Neuron (in vitro differentiated cells): ENCODE measurements around the gene AP4E1.
"Not testable (repeated sequence)": the region's sequence is repeated elsewhere in the genome, so short reads cannot be mapped to it uniquely, and the experiment has no call there.

Experiments
- H2AFZ ChIP-seq: one replicate; pipeline ENCODE4 v1.6.1; 2013; ENCODE audit warnings: low read depth, mild to moderate bottlenecking, inconsistent platforms, low read length, moderate library complexity
- H3K27me3 ChIP-seq: one replicate; pipeline ENCODE4 v1.6.1; 2013; ENCODE audit warnings: low read length; ENCODE audit not compliant: insufficient read depth
- H3K36me3 ChIP-seq: one replicate; pipeline ENCODE4 v1.6.1; 2013; ENCODE audit warnings: low read length; ENCODE audit not compliant: insufficient read depth
- H3K4me1 ChIP-seq: one replicate; pipeline ENCODE4 v1.6.1; 2013; ENCODE audit warnings: low read length; ENCODE audit not compliant: insufficient read depth
- H3K4me3 ChIP-seq: 2 replicates; pipeline ENCODE4 v1.5.1; 2013; ENCODE audit warnings: mild to moderate bottlenecking, low read length, moderate library complexity
- H3K9me3 ChIP-seq: one replicate; pipeline ENCODE4 v1.6.1; 2013; ENCODE audit warnings: low read length

AP4E1 gene

DNA sequence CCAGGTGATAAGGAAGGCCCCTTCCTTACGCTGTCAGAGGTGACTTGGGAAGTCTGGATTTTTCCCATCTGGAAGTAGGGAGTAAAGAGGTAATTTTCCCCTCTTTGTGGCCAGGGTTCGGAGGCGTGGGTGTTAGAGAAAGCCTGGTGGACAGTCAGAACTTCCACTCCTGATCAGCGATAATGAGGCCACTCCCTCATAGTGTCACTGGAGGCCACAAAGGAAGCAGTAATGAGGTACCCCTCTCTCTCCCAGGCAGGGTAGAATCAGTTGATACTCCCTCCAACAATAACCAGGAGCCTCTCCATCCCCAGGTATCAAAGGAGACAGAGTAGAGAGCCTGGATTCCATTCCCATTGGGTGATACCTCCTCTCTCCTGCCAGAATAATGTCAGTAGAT, 30.0 kb downstream of the AP4E1 start:
- no peak overlapping the region for H2AFZ ChIP-seq
- no peaks in the 10 kb centered on the region for H3K9me3 ChIP-seq
- no peaks in the 10 kb centered on the region for H3K4me1 ChIP-seq
- no peak overlapping the region for H3K4me3 ChIP-seq
- peaks cover 7% of the 10 kb centered on the region for H3K36me3 ChIP-seq
- H3K27me3 ChIP-seq, result no peaks in the 10 kb centered on the region

DNA sequence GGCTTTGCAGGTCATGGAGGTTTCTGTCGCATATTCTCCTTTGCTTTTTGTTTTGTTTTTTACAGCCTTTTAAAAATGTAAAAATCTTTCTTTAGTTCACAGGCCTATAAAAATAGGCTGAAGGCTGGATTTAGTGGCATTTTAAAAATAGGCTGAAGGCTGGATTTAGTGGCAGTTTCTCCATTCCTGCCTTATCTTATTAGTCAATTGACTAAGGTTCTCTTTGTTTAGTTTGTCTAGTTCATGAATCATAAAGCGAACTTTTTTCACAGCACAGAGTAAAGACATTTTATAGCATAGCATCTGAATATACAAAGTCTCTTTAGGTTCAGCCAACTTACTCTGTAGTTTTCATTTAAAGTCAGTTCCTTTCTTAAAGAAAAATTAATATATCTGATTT, 31.4 kb downstream of the AP4E1 start:
- H3K27me3 ChIP-seq, result no peaks in the 10 kb centered on the region
- no peaks in the 10 kb centered on the region for H3K4me1 ChIP-seq
- no peaks in the 10 kb centered on the region for H3K9me3 ChIP-seq
- peaks cover 16% of the 10 kb centered on the region for H3K36me3 ChIP-seq
- no peak overlapping the region for H2AFZ ChIP-seq
- H3K4me3 ChIP-seq, result no peak overlapping the region

DNA sequence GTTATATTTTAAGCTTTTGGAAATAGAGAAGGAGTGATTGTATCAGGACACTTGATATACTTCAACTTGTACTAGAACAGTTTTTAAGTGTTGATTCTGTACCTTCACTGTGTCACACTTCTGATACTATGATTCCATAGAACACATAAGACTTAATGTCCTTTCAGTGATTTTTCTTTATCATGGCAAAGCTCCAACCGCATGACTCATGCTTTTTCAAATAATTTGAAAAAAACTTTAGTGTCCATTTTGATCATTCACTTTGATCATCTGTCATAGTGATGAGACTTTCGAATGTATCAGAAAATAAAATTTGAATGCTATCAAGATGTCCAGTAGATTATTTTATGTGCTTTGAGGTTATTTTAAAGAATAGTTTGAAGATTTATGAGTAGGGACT, 32.0 kb downstream of the AP4E1 start:
- H2AFZ ChIP-seq, result no peak overlapping the region
- no peaks in the 10 kb centered on the region for H3K9me3 ChIP-seq
- no peak overlapping the region for H3K4me3 ChIP-seq
- peaks cover 16% of the 10 kb centered on the region for H3K36me3 ChIP-seq
- no peaks in the 10 kb centered on the region for H3K27me3 ChIP-seq
- no peaks in the 10 kb centered on the region for H3K4me1 ChIP-seq

DNA sequence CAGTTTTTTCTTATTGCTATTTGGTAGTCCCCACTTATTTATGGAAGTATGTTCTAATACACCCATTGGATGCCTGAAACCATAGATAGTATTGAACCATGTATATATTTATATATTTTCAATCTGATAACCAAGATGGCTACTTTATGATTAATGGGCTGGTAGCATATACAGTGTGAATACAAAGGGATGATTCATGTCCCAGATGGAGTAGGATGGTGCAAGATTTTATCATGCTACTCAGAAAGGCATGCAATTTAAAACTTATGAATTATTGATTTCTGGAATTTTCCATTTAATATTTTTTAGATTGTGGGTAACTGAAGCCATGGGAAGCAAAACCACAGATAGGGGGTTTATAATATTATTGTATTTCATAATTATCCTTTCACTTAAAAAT, 35.2 kb downstream of the AP4E1 start:
- H3K27me3 ChIP-seq, result no peaks in the 10 kb centered on the region
- no peaks in the 10 kb centered on the region for H3K4me1 ChIP-seq
- H3K36me3 ChIP-seq, result peaks cover 11% of the 10 kb centered on the region
- H3K4me3 ChIP-seq, result no peak overlapping the region
- no peak overlapping the region for H2AFZ ChIP-seq
- no peaks in the 10 kb centered on the region for H3K9me3 ChIP-seq

DNA sequence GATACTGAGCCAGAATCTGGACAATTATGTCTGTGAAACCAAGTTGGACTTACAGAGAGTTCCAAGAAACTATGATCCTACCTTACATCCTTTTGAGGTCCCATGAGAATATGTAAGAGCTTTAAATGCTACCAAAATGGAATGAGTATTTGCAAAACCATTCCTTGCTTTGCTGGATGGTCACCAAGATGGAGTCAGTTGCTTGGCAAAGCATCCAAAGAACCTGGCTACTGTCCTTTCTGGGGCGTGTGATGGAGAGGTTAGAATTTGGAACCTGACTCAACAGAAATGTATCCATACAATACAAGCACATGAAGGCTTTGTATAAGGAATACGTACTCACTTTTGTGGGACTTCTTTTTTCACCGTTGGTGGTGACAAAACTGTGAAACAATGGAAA, 36.2 kb downstream of the AP4E1 start:
- Histone ChIP-seq H3K36me3 (peaks cover 14% of the 10 kb centered on the region), H3K9me3 (no peaks in the 10 kb centered on the region), H3K27me3 (no peaks in the 10 kb centered on the region), H2AFZ (no peak overlapping the region), H3K4me1 (no peaks in the 10 kb centered on the region), H3K4me3 (no peak overlapping the region)

DNA sequence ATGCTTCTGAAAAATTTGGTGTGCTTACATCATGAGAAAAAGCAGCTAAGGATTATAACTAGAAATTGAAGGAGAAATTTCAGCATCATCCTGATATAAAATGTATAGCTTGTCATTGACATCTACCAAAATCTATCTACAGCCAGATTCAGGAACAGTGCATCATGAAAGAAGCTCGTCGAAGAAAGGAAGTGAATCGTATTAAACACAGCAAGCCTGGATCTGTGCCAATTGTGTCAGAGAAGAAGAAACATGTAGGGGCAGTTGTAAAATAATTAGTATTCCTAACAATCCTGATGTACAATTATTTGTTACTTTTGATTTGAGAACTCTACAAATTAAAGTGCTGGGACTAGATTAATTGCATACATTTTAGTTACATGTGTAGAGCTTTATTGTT, 37.2 kb downstream of the AP4E1 start:
- H3K36me3 ChIP-seq, result peaks cover 22% of the 10 kb centered on the region

DNA sequence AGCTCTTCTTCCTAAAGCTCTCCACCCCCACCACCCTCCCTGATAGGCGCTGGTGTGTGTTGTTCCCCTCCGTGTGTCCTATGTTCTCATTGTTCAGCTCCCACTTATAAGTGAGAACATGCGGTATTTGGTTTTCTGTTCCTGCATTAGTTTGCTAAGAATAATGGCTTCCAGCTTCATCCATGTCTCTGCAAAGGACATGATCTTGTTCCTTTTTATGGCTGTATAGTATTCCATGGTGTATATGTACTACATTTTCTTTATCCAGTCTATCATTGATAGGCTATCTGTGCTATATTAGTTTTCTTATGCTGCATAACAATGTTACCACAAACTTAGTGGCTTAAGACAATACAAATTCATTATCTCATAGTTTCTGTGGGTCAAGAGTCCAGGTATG, 42.3 kb downstream of the AP4E1 start:
- H3K4me1 ChIP-seq, H3K27me3 ChIP-seq, H3K4me3 ChIP-seq, H3K9me3 ChIP-seq, H2AFZ ChIP-seq: not testable (repeated sequence)
- peaks cover 27% of the 10 kb centered on the region for H3K36me3 ChIP-seq

More for the DNA sequence above, 37.2 kb downstream of the AP4E1 start:
- Histone ChIP-seq H3K9me3 (peaks cover 3% of the 10 kb centered on the region), H2AFZ (no peak overlapping the region), H3K4me1 (no peaks in the 10 kb centered on the region), H3K4me3 (no peak overlapping the region), H3K27me3 (no peaks in the 10 kb centered on the region)

DNA sequence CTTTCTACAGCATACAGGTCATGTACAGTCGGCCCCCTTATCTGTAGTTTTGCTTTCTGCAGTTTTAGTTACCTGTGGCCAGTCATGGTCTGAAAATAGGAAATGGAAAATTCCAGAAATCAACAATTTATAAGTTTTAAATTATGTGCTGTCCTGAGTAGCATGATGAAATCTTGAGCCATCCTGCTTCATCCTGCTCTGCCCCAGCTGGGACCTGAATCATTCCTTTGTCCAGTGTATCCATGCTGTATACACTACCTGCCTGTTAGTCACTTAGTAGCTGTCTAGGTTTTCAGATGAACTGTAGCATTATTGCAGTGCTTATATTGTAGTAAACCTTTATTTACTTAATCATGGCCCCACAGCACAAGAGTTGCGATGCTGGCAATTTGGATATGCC, 44.8 kb downstream of the AP4E1 start:
- peaks cover 7% of the 10 kb centered on the region for H3K9me3 ChIP-seq
- H3K27me3 ChIP-seq, result no peaks in the 10 kb centered on the region
- H3K36me3 ChIP-seq, result peaks cover 37% of the 10 kb centered on the region
- H3K4me3 ChIP-seq, result no peak overlapping the region
- no peaks in the 10 kb centered on the region for H3K4me1 ChIP-seq
- no peak overlapping the region for H2AFZ ChIP-seq

DNA sequence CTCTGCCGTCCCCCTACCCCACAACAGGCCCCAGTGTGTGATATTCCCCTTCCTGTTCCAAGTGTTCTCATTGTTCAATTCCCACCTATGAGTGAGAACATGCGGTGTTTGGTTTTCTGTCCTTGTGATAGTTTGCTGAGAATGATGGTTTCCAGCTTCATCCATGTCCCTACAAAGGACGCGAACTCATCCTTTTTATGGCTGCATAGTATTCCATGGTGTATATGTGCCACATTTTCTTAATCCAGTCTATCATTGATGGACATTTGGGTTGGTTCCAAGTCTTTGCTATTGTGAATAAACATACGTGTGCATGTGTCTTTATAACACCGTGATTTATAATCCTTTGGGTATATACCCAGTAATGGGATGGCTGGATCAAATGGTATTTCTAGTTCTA, 46.4 kb downstream of the AP4E1 start:
- H3K27me3 ChIP-seq, H3K4me3 ChIP-seq, H2AFZ ChIP-seq, H3K9me3 ChIP-seq, H3K4me1 ChIP-seq: not testable (repeated sequence)
- peaks cover 46% of the 10 kb centered on the region for H3K36me3 ChIP-seq

DNA sequence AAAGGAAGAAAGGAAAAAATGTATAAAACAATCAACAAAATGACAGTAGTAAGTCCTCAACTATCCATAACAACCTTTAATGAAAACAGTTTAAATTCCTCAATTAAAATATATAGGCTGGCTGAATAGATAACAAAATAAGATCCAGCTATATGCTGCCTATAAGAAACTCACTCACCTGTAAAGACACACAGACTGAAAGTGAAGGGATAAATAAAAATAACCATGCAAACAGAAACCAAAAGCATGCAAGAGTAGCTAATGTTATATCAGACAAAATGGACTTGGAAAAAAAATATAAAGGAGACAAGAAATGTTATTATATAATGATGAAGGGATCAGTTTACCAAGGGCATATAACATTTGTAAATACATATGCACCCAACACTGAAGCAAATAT, 51.2 kb downstream of the AP4E1 start:
- H3K4me1 ChIP-seq, result no peaks in the 10 kb centered on the region
- peaks cover 45% of the 10 kb centered on the region for H3K36me3 ChIP-seq
- H2AFZ ChIP-seq, result no peak overlapping the region
- H3K27me3 ChIP-seq, result no peaks in the 10 kb centered on the region
- peaks cover 19% of the 10 kb centered on the region for H3K9me3 ChIP-seq
- no peak overlapping the region for H3K4me3 ChIP-seq

DNA sequence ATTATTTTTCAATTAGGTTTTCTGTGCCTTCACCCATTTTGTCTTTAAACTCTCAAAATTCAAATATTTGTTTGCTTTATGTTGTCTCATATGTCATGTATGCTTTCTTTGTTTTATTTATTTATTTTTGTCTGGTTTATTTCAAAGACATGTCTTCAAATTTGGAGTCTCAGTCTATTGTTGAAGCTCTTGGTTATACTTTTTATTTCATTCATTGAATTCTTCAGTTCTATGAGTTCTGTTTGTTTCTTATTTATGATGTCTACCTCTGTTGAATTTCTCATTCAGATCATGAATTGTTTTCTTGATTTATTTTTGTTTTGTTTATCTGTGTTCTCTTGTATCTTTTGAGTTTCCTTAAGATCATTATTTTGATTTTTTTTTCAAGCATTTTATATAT, 55.6 kb downstream of the AP4E1 start:
- Histone ChIP-seq H3K4me1 (no peaks in the 10 kb centered on the region), H3K4me3 (no peak overlapping the region), H3K27me3 (no peaks in the 10 kb centered on the region), H2AFZ (no peak overlapping the region), H3K9me3 (peaks cover 27% of the 10 kb centered on the region), H3K36me3 (peaks cover 35% of the 10 kb centered on the region)

DNA sequence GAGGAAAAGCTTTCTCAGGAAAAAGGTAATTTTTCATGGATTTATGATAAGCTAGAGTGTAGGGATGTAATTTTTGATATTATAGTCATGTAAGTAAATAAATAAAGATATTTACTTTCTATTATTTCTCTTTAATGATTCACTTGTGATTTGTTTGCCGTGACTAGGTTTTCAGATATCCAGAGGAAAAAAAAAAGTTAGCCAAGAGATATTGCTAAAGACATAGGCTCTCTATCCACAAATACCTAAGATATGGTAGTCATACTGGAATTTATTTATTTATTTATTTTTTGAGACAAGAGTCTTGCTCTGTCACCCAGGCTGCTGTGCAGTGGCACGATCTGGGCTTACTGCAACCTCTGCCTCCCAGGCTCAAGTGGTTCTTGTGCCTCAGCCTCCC, 59.9 kb downstream of the AP4E1 start:
- Histone ChIP-seq H3K9me3 (peaks cover 32% of the 10 kb centered on the region), H3K4me3 (no peak overlapping the region), H2AFZ (no peak overlapping the region), H3K27me3 (no peaks in the 10 kb centered on the region), H3K36me3 (peaks cover 25% of the 10 kb centered on the region), H3K4me1 (no peaks in the 10 kb centered on the region)

DNA sequence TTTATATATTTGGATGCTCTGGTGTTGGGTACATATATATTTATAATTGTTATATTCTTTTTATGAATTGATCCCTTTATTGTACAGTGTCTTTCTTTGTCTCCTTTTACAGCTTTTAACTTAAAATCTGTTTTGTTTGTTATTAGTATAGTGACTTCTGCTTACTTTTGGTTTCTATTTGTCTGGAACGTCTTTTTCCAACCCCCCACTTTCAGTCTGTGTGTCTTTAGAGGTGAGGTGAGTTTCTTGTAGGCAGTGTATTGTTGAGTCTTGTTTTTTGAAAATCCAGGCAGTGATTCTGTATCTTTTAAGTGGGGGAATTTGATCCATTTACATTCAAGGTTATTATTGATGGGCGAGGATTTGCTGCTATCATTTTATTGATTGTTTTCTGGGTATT, 62.0 kb downstream of the AP4E1 start:
- peaks cover 23% of the 10 kb centered on the region for H3K9me3 ChIP-seq
- peaks cover 25% of the 10 kb centered on the region for H3K36me3 ChIP-seq
- no peaks in the 10 kb centered on the region for H3K27me3 ChIP-seq

DNA sequence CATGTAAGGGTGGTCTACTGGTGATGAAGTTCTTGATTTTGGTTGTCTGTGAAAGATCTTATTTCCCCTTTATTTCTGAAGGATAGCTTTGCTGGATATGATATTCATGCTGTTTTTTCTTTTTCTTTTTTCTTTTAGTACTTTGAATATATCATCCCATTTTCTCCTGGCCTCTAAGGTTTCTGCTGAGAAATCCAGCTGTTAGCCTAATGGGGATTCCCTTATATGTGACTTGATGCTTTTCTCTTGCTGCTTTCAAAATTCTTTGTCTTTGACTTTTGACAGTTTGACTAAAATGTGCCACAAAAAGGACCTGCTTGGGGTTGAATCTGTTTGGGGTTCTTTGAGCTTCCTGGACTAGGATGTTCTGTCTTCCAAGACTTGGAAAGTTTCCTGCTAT, 62.6 kb downstream of the AP4E1 start:
- Histone ChIP-seq H3K4me1 (no peaks in the 10 kb centered on the region), H2AFZ (no peak overlapping the region), H3K9me3 (peaks cover 23% of the 10 kb centered on the region), H3K36me3 (peaks cover 24% of the 10 kb centered on the region), H3K4me3 (no peak overlapping the region), H3K27me3 (no peaks in the 10 kb centered on the region)

More for the DNA sequence above, 62.0 kb downstream of the AP4E1 start:
- Histone ChIP-seq H3K4me3 (no peak overlapping the region), H3K4me1 (no peaks in the 10 kb centered on the region), H2AFZ (no peak overlapping the region)
